ENCODE results near the gene DCST1. TPM values are rescaled to one million over a fixed set of nuclear protein-coding genes. Genes with fewer than 3 reads are reported as not detected.

DCST1 gene
- total and polyA plus RNA-seq, 2 of the 13 experiments (the other 11 are each of a cell fraction or from before 2014, with no cell fraction given) = 0.04 TPM; not detected in 1

GRCh38 chr1:154999571-155000410 lies 33.8 kb upstream of the DCST1 start (continued):
- TF ChIP-seq ZNF687 (CRISPR knock-in tag; IDR thresholded peaks at IDR 0.05) (peak; percentile 89), FOXM1 (CRISPR knock-in tag; IDR thresholded peaks at IDR 0.05) (no peak), POLR2A (IDR thresholded peaks at IDR 0.05; ENCODE audit: insufficient read depth in 1 of 2, low read depth in 2 of 2, low read length in 2 of 2) (peak; percentile 21 to 34; a peak in 2 of 4 replicates), GTF3A (CRISPR knock-in tag; conservative IDR thresholded peaks at IDR 0.05) (no peak), MYPOP (CRISPR knock-in tag; IDR thresholded peaks at IDR 0.05) (peak; percentile 24; the same call in 1 of the 2 replicates), AKNA (CRISPR knock-in tag; IDR thresholded peaks at IDR 0.05; ENCODE audit: borderline replicate concordance) (no peak), LRRFIP1 (CRISPR knock-in tag; conservative IDR thresholded peaks at IDR 0.05) (no peak), DDIT3 (CRISPR knock-in tag; IDR thresholded peaks at IDR 0.05) (no peak), HBP1 (CRISPR knock-in tag; IDR thresholded peaks at IDR 0.05; ENCODE audit: low read depth) (peak; percentile 20; the same call in 1 of the 2 replicates), THAP11 (CRISPR knock-in tag; IDR thresholded peaks at IDR 0.05) (no peak; the same call in 1 of the 2 replicates), KAT8 (CRISPR knock-in tag; IDR thresholded peaks at IDR 0.05) (no peak; the same call in 1 of the 2 replicates), SCMH1 (CRISPR knock-in tag; IDR thresholded peaks at IDR 0.05; ENCODE audit: borderline replicate concordance) (no peak), ZFP36L1 (CRISPR knock-in tag; IDR thresholded peaks at IDR 0.05) (no peak)
